K562 (cell line): ENCODE data around the gene HAGHL. TPM values are rescaled to one million over a fixed set of nuclear protein-coding genes. Genes with fewer than 3 reads are reported as not detected.

Source experiments
- EWSR1 ChIP-seq: fragments of 450-650 bp; IDR thresholded peaks from 2 replicates; pipeline ENCODE4 v1.6.1; 2018; ENCODE audit warnings: borderline replicate concordance, mild to moderate bottlenecking, low read depth, moderate library complexity; ENCODE audit not compliant: partially characterized antibody
- MNT ChIP-seq, 2 experiments: fragments of 450-650 bp; conservative IDR thresholded peaks; 2 replicates each; pipeline ENCODE4 v1.6.1; 2017; ENCODE audit warnings: mild to moderate bottlenecking in 2 of 2, moderate library complexity in 2 of 2
- POLR2G ChIP-seq: fragments of 200-400 bp; formaldehyde crosslinking; IDR thresholded peaks from 2 replicates; pipeline ENCODE4 v1.6.1; 2017; ENCODE audit warnings: low read depth, mild to moderate bottlenecking, antibody characterized with exemption, low read length, moderate library complexity
- SFPQ ChIP-seq: fragments of 200-400 bp; formaldehyde crosslinking; IDR thresholded peaks from 2 replicates; pipeline ENCODE4 v1.6.1; 2017; ENCODE audit warnings: mild to moderate bottlenecking, low read depth, low read length, moderate library complexity
- SRSF9 ChIP-seq: fragments of 200-400 bp; formaldehyde crosslinking; IDR thresholded peaks from 2 replicates; pipeline ENCODE4 v1.6.1; 2017; ENCODE audit warnings: low read depth, low read length, borderline replicate concordance
- ZBTB2 ChIP-seq: fragments of 450-650 bp; IDR thresholded peaks from 2 replicates; pipeline ENCODE4 v1.6.1; 2016; ENCODE audit warnings: antibody characterized with exemption
- ZNF280A ChIP-seq: fragments of 450-650 bp; IDR thresholded peaks from 2 replicates; pipeline ENCODE4 v1.6.1; 2018; ENCODE audit warnings: mild to moderate bottlenecking, low read depth; ENCODE audit not compliant: partially characterized antibody
- ZNF592 ChIP-seq: fragments of 450-650 bp; IDR thresholded peaks from 2 replicates; pipeline ENCODE4 v1.6.1; 2017; ENCODE audit warnings: antibody characterized with exemption, mild to moderate bottlenecking
- polyA plus RNA-seq, 8 experiments: library from polyadenylated mRNA; depleted of rRNA in 4 of 8; stranded (reverse) in 5 of 8; unstranded in 3 of 8; fragments of >200 nt; fragmentation: Nextera tagmentation in 2 of 8; fragmentation: Illumina TruSeq in 1 of 8; extraction: Ambion mirVana in 2 of 8; extraction: Trizol in 1 of 8; gene quantifications; 2 replicates each; pipeline versions ENCODE4 v1.2.1 to v1.2.3, GENCODE V29; 2011 to 2014; ENCODE audit warnings: inconsistent platforms in 1 of 8, missing spikeins in 1 of 8
- total RNA-seq, 7 experiments: library from RNA; depleted of rRNA in 6 of 7; stranded (reverse); fragments of >200 nt in 6 of 7; fragmentation: Illumina TruSeq in 2 of 7; extraction: Trizol in 2 of 7; gene quantifications; 2 replicates each; pipeline versions ENCODE4 v1.2.1 to v1.2.3, GENCODE V29; 2011 to 2021; ENCODE audit warnings: low replicate concordance in 1 of 7

HAGHL gene
- total and polyA plus RNA-seq, 9 of the 15 experiments (the other 6 are each of a cell fraction or from before 2014, with no cell fraction given), result 0.31 to 83.4 (median 20.7) TPM

- TF ChIP-seq SFPQ, result no peak
- no peak for TF ChIP-seq ZNF592
- TF ChIP-seq ZNF280A, result no peak
- peak; percentile 88 for TF ChIP-seq ZBTB2
- TF ChIP-seq POLR2G, result peak; percentile 80
- peak; percentile 68 for TF ChIP-seq MNT (conservative IDR thresholded peaks at IDR 0.05)
- TF ChIP-seq EWSR1, result no peak
- TF ChIP-seq SRSF9, result no peak
Observed at GRCh38 chr16:727291-727977, 528 bp downstream of the HAGHL start (continued).
